ENCODE data around the gene NFATC1.

DNA sequence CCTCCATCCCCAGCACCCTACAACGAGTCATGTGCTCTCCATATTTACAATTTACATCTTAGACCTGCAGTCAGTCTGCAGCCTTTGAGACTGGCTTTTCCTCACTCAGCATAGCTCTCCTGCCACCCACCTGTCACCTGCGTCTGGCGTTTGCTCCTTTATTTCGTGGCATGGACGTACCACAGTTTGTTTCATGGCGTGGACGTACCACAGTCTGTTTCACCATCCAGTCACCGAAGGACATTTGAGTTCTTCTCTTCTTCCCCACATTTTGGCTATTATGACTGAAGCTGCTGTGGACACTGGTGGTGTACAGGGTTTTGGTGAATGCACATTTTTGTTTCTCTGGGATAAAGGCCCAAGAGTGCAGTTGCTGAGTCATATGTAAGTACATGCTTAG, 142.0 kb downstream of the NFATC1 start:
- TF ChIP-seq, protein P1, sequence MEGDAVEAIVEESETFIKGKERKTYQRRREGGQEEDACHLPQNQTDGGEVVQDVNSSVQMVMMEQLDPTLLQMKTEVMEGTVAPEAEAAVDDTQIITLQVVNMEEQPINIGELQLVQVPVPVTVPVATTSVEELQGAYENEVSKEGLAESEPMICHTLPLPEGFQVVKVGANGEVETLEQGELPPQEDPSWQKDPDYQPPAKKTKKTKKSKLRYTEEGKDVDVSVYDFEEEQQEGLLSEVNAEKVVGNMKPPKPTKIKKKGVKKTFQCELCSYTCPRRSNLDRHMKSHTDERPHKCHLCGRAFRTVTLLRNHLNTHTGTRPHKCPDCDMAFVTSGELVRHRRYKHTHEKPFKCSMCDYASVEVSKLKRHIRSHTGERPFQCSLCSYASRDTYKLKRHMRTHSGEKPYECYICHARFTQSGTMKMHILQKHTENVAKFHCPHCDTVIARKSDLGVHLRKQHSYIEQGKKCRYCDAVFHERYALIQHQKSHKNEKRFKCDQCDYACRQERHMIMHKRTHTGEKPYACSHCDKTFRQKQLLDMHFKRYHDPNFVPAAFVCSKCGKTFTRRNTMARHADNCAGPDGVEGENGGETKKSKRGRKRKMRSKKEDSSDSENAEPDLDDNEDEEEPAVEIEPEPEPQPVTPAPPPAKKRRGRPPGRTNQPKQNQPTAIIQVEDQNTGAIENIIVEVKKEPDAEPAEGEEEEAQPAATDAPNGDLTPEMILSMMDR (IDR thresholded peaks at IDR 0.05; ENCODE audit: low read length) = no peak
- TF ChIP-seq EZH2 (IDR thresholded peaks at IDR 0.05; ENCODE audit: borderline replicate concordance, low read length) = no peak
